KG1 (cell line): ENCODE results near the gene SLC16A8.

Experiments used
- DNase-seq: peaks from one replicate; lab custom pipeline; 2025; lab: John Stamatoyannopoulos, UW

The SLC16A8 gene

DNA sequence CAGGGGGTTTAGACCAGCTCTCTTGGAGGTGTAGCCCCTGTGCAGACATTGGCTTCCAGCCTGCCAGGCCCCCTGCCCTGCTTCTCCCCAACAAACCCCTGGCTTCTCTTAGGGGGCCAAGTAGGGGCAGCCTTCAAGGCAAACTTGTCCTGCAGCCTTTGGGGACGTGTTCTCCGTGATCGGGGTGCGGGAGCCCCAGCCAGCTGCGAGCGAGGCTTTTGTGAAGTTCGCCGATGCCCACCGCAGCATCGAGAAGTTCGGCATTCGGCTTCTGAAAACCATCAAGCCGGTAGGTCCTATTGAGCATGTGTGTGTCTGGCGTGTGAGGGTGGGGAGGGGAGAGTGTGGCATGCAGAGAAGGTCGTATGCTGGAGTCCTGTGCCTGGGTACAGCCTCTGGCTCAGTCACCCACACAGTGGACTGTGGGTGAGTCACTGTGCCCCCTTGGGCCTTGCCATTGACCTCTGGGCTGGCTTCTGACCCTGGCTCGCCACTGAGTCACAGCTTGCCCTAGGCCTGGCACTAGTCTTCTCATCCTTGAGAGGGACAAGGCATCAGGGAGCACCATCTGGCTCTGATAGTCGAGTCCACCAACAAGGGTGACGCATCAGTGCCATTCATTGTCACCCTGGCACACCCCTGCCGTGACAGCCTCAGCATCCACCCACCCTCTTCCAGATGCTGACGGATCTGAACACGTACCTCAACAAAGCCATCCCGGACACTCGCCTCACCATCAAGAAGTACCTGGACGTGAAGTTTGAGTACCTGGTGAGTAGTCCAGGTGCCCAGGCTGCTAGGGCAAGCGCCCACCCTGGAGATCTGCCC, 11.4 kb downstream of the SLC16A8 start:
- DNase-seq, result no peak

DNA sequence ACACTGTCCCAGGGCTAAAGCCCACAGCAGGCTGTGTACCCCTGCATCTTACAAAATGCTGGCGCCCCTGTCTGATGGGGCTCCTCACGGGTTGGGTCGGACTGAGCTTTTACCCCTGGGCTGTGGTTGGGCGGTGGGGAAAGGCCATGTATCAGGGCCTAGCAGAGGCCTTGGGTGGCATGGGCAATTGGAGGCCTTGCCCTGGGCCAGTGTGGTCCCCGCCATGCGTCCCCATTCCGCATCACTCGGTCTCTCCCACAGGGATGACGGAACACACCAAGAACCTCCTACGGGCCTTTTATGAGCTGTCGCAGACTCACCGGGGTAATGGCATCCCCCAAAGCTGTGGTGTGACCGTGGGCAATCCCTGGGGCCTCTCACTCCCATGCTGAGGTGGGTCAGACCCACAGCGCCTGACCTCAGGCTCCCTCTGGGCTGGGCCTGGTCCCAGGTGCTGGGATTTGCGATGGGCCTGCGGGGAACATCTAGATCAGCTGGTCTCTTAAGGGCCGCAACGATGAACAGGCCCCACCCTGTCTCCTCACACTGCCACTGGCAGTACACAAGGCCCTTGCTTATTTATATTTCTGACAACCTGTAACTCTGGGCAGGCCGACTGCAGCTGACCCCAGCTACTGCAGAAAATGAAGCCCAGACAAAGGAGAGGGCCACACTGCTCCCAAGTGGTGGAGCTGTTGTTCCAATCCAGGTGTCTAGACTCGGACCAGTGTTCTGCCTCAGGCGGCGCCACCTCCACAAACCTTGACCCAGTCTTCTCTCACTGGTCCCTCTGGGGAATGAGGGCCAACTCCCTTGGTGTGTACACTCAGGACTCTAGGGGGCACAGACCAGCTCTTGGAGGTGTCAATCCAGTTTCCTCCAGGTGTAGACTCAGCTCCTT, 12.3 kb downstream of the SLC16A8 start:
- DNase-seq, result no peak

DNA sequence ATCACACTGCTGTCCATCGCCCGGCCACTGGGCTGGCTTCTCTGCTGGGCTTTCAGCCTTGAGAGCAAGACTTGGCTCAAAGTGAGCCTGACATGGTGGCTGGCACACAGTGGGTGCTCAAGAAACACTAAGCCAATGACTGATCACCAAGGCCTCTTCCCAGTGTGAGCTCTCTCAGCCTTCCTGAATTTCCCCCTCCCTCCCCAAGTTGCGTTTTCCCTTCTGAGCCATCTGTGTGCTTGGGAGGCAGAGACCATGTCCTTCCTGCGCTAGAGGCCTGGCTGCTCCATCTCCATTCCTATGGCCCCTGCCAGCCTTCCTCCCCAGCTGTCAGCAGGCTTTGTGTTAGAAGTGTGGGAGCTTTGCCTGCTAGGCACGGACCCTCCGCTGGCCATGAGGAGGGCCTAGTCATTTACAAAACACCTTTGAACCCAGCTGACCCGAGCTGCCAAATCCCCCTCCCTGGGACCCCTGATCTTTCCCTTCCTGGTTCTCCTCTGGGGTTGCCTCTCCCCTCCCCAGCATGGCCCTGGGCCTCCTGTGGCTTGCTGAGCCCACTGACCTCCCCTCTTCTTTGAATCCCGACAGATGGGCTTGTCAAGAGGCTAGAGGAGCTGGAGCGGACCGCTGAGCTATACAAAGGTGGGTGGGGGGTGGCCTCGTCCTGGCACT, 13.6 kb downstream of the SLC16A8 start:
- no peak for DNase-seq

DNA sequence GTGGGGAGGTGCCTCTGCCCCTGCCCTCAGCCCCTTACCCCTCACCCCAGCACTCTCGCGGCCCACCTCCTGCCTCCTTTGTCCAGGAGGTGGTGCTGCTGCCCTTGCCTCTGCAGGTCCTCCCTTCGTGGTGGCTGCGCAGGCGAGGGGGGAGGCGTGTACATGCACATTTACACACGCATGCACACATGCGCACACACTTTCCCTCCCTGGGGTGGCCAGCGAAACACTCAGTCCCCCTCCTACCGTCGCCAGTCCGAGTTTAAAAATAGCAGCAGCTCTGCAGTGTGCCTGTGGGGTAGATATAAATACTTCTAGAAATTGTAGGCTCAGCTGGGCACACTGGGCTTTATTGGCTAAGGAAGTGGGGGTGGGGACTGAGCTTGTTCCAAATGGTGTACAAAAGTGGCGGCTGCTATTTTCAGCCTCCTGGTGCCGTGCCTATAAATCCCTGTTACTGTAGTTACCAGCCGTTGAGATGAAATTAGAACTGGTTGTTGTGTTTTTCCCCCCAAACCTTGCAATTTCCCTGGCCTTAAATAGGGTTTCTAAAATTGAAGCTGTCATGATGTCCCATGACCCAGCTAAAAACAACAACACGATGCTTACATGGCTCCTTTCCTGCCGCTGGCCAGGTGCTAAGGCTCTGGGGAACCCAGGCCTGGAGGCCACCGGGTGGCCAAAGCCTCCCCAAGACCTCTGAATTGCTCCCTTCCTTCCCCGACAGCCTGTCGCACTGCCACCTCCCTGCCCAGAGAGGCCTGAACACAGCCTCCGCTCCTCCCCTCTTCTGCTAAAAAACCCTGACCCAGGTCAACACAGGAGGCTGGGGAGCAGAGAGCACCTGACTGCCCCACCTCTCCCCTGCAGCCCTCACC, 14.4 kb downstream of the SLC16A8 start:
- DNase-seq, result no peak

DNA sequence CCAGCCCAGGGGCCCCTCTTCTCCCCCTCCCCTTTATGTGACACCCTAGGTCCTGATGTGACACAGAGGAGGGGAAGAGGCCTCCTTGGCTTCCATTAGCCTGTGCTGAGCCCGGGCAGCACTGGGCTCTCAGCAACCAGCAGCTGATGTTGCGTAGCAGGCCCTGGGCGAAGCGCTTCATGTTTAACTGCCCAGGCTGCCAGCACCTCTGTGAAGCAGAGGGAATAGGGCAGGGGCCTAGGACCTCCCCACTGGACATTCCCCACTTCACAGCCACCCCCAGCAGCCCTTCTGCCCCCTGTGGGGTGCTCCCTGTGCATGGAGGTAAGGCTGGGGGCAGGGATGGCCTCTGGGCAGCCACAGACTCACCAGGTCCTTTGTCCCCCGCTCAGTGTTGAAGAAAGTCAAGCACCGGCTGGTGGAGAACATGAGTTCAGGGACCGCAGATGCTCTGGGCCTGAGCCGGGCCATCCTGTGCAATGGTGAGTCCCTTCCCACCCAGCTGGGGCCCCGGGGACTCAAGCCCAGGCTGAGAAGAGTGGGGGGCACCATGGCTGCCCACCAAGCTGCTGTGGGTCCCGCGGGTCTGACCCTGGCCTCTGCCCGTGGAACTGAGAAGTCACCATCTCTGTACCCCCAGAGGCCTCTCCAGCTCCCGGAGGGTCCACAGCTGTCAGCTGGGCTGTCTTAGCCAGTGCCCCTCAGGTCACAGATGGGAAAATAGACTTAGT, 15.2 kb downstream of the SLC16A8 start:
- DNase-seq, result no peak

DNA sequence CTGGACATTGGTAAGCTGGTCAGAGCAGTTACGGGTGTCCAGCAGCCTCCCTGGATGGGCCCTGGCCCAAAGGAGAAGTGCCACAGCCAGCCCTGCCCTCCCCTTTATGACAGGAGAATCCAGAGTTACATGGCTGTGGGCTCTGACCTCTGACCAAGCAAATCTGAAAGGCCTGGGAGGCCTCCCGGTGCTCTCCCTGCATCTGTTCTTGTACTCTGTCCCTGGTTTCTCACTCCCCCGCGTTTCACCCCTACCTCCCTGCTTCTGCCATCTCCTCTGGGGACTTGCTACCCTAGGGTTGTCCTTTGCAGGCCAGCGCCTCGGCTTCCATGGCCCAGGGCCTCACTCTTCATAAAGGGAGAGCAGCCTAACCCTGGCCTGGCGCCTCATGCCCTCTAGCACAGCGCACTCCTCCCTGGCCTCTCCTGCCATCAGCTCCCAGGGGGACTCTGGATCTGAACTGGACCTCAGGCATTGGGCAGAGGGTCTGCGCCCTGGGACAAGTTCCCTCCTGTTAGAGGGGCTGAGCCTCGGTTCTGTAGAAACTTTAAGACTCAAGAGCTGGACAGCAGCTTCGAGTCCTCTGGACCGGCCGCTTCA, 16.1 kb downstream of the SLC16A8 start:
- no peak for DNase-seq

DNA sequence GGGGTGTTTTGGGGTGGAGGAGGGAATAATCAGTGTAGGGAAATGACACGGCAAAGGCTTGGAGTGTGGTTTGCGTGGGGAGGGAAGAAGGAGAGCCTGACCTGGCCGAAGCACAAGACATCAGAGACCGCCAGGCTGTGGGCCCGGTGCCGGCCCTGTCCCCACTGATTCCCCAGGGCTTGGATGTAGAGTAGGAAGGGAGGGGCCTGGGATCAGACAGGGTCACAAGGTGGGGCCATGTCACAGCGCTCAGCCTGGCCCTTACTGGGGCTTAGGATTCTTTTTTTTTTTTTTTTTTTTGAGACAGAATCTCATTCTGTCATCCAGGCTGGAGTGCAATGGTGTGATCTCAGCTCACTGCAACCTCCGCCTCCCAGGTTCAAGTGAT, 17.0 kb downstream of the SLC16A8 start:
- no peak for DNase-seq

DNA sequence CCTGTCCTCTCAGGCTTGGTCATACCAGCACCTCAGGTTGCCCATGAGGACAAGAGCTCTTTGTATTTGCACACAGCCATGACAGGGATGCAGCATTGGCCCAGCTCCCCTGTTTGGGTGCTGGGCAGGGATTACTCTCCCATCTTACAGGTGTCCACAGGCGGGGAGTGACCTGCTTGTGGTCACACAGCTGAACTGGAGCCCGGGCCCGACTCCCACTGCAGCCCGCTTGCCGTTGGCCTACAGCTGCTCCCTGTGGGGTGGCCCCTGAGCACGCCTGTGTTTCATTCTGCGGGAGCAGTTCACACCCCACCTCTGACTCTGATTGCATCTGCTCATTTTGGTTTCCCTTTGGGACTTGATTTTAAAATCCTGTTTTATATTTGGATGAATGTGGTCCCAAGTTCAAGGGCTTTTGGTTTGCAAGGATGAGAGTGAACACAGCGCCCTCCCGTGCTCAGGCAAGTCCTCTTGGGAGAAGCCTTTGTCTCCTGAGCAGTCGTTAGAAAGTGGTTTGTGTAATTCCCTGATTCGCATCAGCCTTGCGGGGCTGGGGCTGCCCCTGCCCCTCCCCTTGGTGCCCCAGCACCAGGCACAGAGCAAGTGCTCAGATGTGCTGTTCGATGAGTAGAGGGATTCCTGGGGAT, 17.5 kb downstream of the SLC16A8 start:
- no peak for DNase-seq

DNA sequence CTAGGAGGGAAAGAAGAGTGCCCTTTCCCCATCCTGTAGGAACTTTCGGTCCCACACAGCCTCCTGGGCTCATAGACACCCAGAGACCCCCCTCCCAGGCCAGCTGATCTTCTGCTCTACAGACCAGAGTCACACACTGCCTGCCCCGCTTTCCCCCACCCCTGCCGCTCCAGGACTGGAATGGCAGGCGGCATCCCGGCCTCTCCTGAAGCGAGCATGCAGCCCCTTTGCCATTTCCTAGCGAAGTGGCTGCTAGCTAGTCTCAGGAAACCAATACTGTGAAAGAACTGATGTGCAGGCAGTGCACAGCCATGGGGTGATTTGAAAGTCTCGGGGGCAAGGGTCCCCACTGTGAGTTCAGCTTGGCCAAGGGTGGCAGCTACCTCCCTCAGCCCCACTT, 18.4 kb downstream of the SLC16A8 start:
- DNase-seq, result no peak

DNA sequence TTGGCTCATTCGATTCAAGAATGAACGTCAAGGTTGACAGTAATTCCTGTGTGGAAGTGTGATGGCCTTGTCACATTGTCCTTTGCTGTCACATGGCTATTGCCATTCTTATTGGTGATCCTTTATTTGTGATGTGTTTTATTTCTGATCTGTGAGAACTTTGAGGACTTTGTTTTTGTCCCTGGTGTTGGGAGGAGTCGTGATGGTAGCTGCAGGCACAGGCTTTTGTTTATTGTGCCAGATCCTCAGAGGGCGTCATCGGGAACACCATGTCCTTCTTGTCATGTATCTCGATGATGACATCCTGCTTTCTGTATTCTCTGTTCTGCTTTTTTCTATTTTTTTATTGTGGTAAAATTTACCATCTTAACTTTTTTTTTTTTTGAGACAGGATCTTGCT, 21.2 kb downstream of the SLC16A8 start:
- no peak for DNase-seq

DNA sequence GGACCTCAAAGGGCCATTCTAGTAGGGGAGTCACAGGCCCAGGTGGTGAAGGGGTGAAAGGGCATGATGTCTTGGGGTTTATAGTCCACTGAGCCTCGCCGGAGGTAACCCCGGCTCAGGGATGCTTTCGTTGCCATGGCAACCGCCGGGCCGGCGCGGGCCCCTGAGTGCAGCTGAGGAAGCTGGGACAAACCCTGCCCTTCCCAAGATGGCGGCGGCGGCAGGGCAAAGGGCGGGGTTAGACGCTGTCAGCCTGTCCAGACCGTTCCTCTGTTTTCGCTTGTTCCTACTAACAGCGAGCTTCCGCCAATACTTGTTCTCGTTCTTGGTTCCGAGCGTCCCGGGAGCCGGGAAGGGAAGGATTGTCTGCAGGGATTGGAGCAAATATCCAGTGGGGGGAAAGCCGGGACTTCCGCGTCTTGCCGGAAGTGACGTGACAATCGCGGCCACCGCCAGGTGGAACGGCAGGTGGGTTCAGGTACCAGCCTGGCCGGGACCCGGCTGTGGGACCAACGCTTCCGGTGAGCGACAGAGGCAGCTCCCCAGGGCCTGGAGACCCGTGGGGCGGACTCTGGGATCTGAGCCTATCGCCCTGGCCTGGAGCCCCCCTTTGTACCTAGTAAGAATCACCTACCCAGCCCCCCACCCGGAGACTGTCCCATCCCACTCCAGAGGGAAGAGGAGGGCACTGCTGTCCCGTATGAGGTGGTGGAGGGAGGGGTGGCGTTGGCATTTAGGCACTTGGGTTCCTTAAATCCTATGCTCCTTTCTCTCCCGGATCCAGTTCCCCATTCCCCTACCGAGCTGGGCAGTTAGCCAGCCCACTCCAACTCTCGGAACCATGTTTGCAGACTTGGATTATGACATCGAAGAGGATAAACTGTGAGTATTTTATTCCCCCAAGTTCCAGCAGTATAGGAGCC, 26.8 kb downstream of the SLC16A8 start, which contains the start of gene PICK1:
Gene PICK1 (plus strand): TSS at position 436 of the 923 bp plus-strand sequence. CDS start 406 bp downstream, at position 842.
- peak; percentile 26 for DNase-seq

DNA sequence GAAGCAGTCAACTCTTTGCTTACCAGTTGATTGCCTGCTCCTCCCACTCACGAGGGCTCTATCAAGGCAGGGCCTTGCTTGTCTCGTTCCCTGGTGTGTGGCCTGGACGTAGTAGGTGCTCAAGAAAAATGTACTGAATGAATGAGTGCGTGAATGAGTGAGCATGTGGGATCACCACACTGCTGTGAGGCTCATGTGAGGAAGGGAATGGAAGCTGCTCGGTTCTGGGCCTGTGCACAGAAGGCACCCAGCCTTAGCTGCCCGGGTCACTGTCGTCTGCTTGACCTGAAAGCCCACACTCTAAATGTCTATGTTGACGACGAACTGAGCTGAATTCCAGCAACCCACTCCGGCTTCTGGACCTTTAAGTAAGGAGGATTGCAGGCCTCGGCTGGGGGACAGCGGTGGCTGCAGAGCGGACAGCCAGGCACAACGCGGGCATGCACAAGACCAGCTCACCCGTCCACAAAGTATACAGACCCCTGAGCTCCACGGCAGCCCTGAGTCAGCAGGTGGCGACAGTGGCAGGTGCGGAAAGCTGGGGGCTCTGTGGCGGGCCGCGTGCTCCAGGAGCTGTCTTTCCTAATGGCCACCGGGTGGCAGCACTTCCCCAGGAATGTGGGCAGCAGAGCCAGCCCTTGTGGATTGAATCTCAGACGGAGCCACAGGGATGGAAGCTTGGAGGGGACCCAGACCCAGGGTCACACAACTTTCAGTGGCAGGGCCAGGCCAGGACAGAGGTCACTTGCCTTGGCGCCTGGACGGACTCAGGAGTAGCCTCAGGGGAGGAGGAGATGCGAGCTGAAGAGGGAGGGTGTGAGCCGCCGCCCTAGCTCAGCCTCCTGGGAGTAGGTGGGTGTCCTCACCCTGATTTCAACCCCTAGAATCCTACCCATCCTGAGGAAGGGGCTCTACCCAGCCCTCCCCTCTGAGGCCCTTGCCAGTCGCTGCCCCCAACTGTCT, 31.8 kb downstream of the SLC16A8 start:
- DNase-seq, result peak; percentile 59

DNA sequence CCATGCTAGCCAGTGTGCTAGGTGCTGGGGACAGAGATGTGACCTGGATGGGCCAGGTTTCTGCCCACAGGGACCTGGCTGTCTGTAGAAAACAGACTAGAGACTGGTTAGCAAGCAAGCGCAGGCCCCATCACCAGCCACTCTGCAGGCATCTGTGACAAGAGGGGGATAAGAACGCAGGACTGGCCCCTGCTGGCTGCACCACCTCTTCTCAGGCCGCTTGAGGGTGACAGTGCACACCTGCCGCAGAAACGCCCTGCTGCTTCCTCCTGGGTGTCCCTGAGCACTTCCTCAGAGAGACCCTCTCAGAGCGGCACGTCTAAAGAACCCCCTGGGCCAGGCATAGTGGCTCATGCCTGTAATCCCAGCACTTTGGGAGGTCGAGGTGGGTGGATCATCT, 32.7 kb downstream of the SLC16A8 start:
- no peak for DNase-seq

DNA sequence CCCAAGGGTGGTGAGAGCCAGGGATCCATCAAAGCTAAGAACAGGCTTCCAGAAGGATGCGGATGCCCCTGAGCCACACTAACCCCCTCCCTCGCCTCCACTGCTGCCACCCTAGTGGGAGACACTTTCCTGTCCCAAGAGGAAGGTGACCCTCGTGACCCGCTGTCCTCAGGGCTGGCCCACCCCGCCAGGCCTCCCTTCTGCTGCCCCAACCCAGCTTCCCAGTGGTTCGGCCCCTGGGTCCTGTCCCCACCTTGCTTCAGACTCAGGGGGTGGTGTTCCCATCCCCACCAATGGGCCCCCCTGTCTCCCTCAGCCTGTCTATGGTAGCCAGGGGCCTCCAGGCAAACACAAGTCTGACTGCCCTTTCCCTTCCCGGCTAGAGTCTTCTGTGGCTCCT, 33.3 kb downstream of the SLC16A8 start:
- DNase-seq, result no peak

DNA sequence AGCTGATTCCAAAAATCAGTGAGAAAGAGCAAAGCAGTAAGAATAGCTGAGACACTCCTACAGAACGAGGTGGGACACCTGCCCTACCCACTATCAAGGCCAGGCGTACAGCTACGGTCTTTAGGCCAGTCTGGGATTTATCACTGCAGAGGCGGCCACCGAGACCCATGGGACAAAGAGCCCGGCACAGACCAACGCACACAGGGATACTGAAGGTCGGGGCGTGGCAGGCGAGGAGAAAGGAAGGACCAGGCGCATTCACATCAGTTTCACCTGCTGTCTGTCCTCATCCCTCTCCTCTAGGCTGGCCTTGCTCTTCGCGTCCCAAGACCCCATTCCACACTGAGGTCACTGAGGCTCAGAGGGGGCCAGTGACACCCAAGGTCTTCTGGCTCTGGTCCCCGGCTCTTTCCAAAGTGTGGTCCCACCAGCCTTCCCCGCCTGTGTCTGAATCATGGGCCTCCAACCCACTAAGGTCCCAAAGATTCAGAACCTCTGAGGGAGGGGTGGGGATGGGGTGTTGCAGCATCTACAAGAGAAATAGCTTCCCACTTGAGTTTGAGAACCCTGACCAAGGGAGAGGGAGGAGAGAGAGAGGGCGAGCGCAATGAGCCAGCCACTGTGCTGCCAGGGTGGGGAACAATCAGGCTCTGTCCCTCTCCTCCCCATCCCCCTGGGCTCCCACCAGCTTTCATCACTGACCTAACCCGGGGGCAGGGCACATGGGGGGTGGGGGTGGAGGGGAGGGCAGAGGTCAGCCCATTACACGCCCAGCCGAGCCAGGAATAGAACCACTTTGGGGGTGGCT, 34.0 kb downstream of the SLC16A8 start:
- DNase-seq, result no peak

DNA sequence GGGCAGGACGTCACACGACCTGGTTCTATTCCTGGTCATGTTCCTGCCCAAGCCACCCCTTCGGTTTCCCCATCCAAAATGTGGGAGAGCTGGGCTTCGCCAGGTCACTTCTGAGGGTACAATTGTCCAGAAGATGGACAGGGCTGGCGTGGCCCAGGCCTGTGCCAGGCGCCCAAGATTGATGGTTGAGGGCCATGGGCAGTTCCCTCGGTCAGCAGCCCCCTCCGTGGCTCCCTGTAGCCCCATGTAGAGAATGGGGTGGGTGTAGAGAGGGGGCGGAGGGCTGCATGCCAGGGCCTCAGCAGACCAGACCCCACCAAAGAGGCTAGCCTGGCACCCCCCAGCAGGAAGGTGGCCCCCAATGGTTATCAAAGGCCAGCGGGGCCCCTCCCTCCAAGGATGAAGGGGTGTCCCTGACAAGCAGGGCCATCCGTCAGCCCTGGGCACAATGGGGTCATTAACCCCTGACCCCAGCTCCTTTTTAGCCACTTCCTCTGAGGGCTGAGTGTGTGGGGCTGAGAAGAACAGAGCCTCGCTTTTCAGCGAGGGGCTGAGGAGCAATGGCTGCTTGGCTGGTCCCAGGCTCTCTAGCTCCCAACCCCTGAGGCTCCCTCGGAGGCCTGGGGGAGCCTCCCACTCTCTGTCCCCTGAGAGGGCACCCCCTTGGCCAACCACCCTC, 37.8 kb downstream of the SLC16A8 start:
- DNase-seq, result no peak
